GM12878 (cell line): Measurements from ENCODE around the gene ZC3H8. TPM values are rescaled to one million over a fixed set of nuclear protein-coding genes. Genes with fewer than 3 reads are reported as not detected.

Experiments
- ATAC-seq: fragments of 200-7000 bp; cut with Tn5 transposase; 3 replicates; pipeline ENCODE4 v1.9.1; 2020; ENCODE audit warnings: mild to moderate bottlenecking, moderate library complexity
- BruUV-seq: library from RNA; stranded (reverse); fragments of 400-500 nt; replicated peaks from 2 replicates; lab custom pipeline; 2021; lab: Mats Ljungman, UMichigan
- CTCF ChIA-PET: fragments of 300-600 bp; sonication (Branson Sonifier 250); formaldehyde crosslinking; extraction: SDS; loops from one replicate; lab custom pipeline; 2021; ENCODE audit warnings: inconsistent platforms; lab: Yijun Ruan, JAX
- POLR2A ChIA-PET: fragments of 350-600 bp; formaldehyde crosslinking; extraction: SDS; loops from one replicate; lab custom pipeline; 2021; ENCODE audit warnings: inconsistent platforms; lab: Charles Lee
- RAD21 ChIA-PET: fragments of 300-600 bp; sonication (Branson Sonifier 250); formaldehyde crosslinking; loops from one replicate; lab custom pipeline; 2023; ENCODE audit warnings: antibody characterized with exemption; ENCODE audit not compliant: unreplicated experiment; lab: Charles Lee
- SMC1A ChIA-PET: fragments of 300-600 bp; sonication (Branson Sonifier 250); formaldehyde crosslinking; loops from one replicate; lab custom pipeline; 2023; ENCODE audit not compliant: unreplicated experiment, uncharacterized antibody; lab: Charles Lee
- DNase-seq: peaks from one replicate; pipeline ENCODE4 v3.0.0-alpha.2; 2011; ENCODE audit warnings: low read depth, low spot score
- FAIRE-seq: peaks from 3 replicates; lab custom pipeline; 2011; peaks lifted over from hg19 to GRCh38; lab: Jason Lieb, UNC
- H2AFZ ChIP-seq: 2 replicates; pipeline ENCODE4 v1.6.0; 2011; ENCODE audit warnings: low read depth, low read length, control low read depth; ENCODE audit not compliant: control insufficient read depth
- H3K27ac ChIP-seq: 2 replicates; pipeline ENCODE4 v1.5.1; 2011; ENCODE audit warnings: control low read depth; ENCODE audit not compliant: control insufficient read depth, insufficient read depth
- H3K27me3 ChIP-seq, 2 experiments: replicated peaks in 1 of 2; 2 replicates each; pipeline versions ENCODE4 v1.6.0 to v1.6.1; 2011; ENCODE audit warnings: low read length in 1 of 2; ENCODE audit not compliant: control insufficient read depth in 2 of 2, insufficient read depth in 2 of 2
- H3K36me3 ChIP-seq, 2 experiments: 2 replicates each; pipeline ENCODE4 v1.5.1; 2011; ENCODE audit warnings: low read length in 1 of 2; ENCODE audit not compliant: control insufficient read depth in 2 of 2, insufficient read depth in 2 of 2
- H3K4me1 ChIP-seq: 2 replicates; pipeline ENCODE4 v1.6.1; 2011; ENCODE audit warnings: mild to moderate bottlenecking, low read length, moderate library complexity, mixed read lengths; ENCODE audit not compliant: control insufficient read depth, insufficient read depth
- H3K4me2 ChIP-seq: 2 replicates; pipeline ENCODE4 v1.6.0; 2011; ENCODE audit warnings: control low read depth; ENCODE audit not compliant: control insufficient read depth, insufficient read depth
- H3K4me3 ChIP-seq: fragments of 200-600 bp; sonication (generic); 2 replicates; pipeline ENCODE4 v1.5.1; 2016
- H3K79me2 ChIP-seq: 2 replicates; pipeline ENCODE4 v1.6.0; 2011; ENCODE audit warnings: low read length; ENCODE audit not compliant: control insufficient read depth, insufficient read depth
- H3K9ac ChIP-seq: 2 replicates; pipeline ENCODE4 v1.8.0; 2011; ENCODE audit warnings: low read length, control low read depth, mixed read lengths; ENCODE audit not compliant: control insufficient read depth, insufficient read depth
- H3K9me3 ChIP-seq: replicated peaks from 3 replicates; pipeline ENCODE4 v1.5.1; 2011; ENCODE audit warnings: mild to moderate bottlenecking, low read length; ENCODE audit not compliant: control insufficient read depth, insufficient read depth
- H4K20me1 ChIP-seq: 2 replicates; pipeline ENCODE4 v1.6.0; 2011; ENCODE audit not compliant: control insufficient read depth, insufficient read depth
- BCL11A ChIP-seq: IDR thresholded peaks from 2 replicates; pipeline ENCODE4 v1.6.1; 2011; ENCODE audit warnings: low read depth, low read length
- CHD2 ChIP-seq: IDR thresholded peaks from 2 replicates; pipeline ENCODE4 v1.6.1; 2011; ENCODE audit warnings: low read depth, low read length, improper control_type of control experiment, borderline replicate concordance
- CTCF ChIP-seq, 3 experiments: IDR thresholded peaks in 2 of 3; conservative IDR thresholded peaks in 1 of 3; 2 replicates each; pipeline ENCODE4 v1.5.1; 2011; ENCODE audit warnings: low read depth in 3 of 3, low read length in 3 of 3, mild to moderate bottlenecking in 3 of 3, control low read depth in 2 of 3, moderate library complexity in 2 of 3, inconsistent platforms in 1 of 3, mixed read lengths in 1 of 3; ENCODE audit not compliant: control insufficient read depth in 2 of 3, insufficient read depth in 1 of 3; ENCODE audit errors: extremely low read depth in 1 of 3
- ELK1 ChIP-seq: IDR thresholded peaks from 2 replicates; pipeline ENCODE4 v1.6.1; 2012; ENCODE audit warnings: low read depth, low read length, improper control_type of control experiment
- LARP7 ChIP-seq: fragments of 450-650 bp; IDR thresholded peaks from 2 replicates; pipeline ENCODE4 v1.6.1; 2017; ENCODE audit warnings: mild to moderate bottlenecking
- MEF2B ChIP-seq: fragments of 450-650 bp; IDR thresholded peaks from 2 replicates; pipeline ENCODE4 v1.6.1; 2018; ENCODE audit warnings: mild to moderate bottlenecking, moderate library complexity; ENCODE audit not compliant: partially characterized antibody, poor library complexity, severe bottlenecking
- NFIC ChIP-seq: IDR thresholded peaks from 2 replicates; pipeline ENCODE4 v1.6.1; 2012; ENCODE audit warnings: low read depth, mild to moderate bottlenecking, inconsistent platforms, low read length, moderate library complexity
- REST ChIP-seq: IDR thresholded peaks from 2 replicates; pipeline ENCODE4 v1.6.1; 2012; ENCODE audit warnings: mild to moderate bottlenecking, low read depth, low read length
- SMAD1 ChIP-seq: fragments of 450-650 bp; IDR thresholded peaks from 2 replicates; pipeline ENCODE4 v1.6.1; 2018; ENCODE audit warnings: mild to moderate bottlenecking, low read depth; ENCODE audit not compliant: partially characterized antibody
- SUPT20H ChIP-seq: IDR thresholded peaks from 2 replicates; pipeline ENCODE4 v1.6.1; 2011; ENCODE audit warnings: low read depth, mild to moderate bottlenecking, low read length, moderate library complexity, borderline replicate concordance; ENCODE audit not compliant: control insufficient read depth
- SUZ12 ChIP-seq: fragments of 200-600 bp; sonication (generic); IDR thresholded peaks from one replicate; pipeline ENCODE4 v1.6.1; 2018; ENCODE audit warnings: antibody characterized with exemption, mild to moderate bottlenecking; ENCODE audit not compliant: unreplicated experiment
- ZNF687 ChIP-seq: fragments of 450-650 bp; IDR thresholded peaks from 2 replicates; pipeline ENCODE4 v1.6.1; 2017; ENCODE audit warnings: mild to moderate bottlenecking, moderate library complexity
- WGBS: methylation state at CpG from one replicate; pipeline ENCODE4 v1.1.6; 2016; ENCODE audit warnings: low lambda C conversion rate; ENCODE audit not compliant: insufficient replicate concordance, insufficient coverage; ENCODE audit errors: missing lambda C conversion rate; 5-methylcytosine and 5-hydroxymethylcytosine counted together
- in situ Hi-C: fragments of 300-500 bp; cut with MboI; formaldehyde crosslinking; loops from 9 replicates; pipeline ENCODE4 v1.14.3; 2018; ENCODE audit warnings: mixed read lengths
- intact Hi-C: fragments of 100-400 bp; cut with micrococcal nuclease; formaldehyde crosslinking; loops from one replicate; pipeline ENCODE4 v1.14.2; 2022; ENCODE audit not compliant: unreplicated experiment
- polyA plus RNA-seq, 11 experiments: library from polyadenylated mRNA; depleted of rRNA in 4 of 11; unstranded in 6 of 11; stranded (reverse) in 5 of 11; fragments of >200 nt; fragmentation: Nextera tagmentation in 4 of 11; fragmentation: Illumina TruSeq in 1 of 11; extraction: Ambion mirVana in 4 of 11; extraction: Trizol in 1 of 11; gene quantifications; 1 replicate in 1 of 11; 2 replicates in 10 of 11; pipeline versions ENCODE4 v1.2.1 to v1.2.3, GENCODE V29; 2011 to 2016; ENCODE audit warnings: inconsistent platforms in 2 of 11, missing spikeins in 2 of 11, low read depth in 1 of 11
- total RNA-seq, 4 experiments: library from RNA; depleted of rRNA in 3 of 4; stranded (reverse); fragments of >200 nt in 3 of 4; fragmentation: Illumina TruSeq in 1 of 4; extraction: Trizol in 1 of 4; gene quantifications; 2 replicates each; pipeline versions ENCODE4 v1.2.1 to v1.2.3, GENCODE V29; 2013 to 2021

Gene ZC3H8
- total and polyA plus RNA-seq, 10 of the 15 experiments (the other 5 are each of a cell fraction or from before 2014, with no cell fraction given) = 9.9 to 28.4 (median 19.5) TPM

GRCh38 chr2:112293636-112294401 is 39.0 kb upstream of the ZC3H8 start:
- Histone ChIP-seq H3K27ac (no peak overlapping the region), H3K4me1 (no peaks in the 10 kb centered on the region), H3K9ac (no peak overlapping the region), H3K27me3 (no peaks in the 10 kb centered on the region), H3K4me3 (no peak overlapping the region), H3K9me3 (no peaks in the 10 kb centered on the region), H4K20me1 (no peaks in the 10 kb centered on the region), H3K79me2 (no peaks in the 10 kb centered on the region), H3K4me2 (no peak overlapping the region), H2AFZ (no peak overlapping the region), H3K36me3 (no peaks in the 10 kb centered on the region)
- ATAC-seq (no peak), FAIRE-seq (no peak), DNase-seq (no peak)
- in situ Hi-C loops (no loop called here), intact Hi-C loops (no loop called here)
- ChIA-PET SMC1A (no interaction called here), RAD21 (no interaction called here), CTCF (no interaction called here), POLR2A (no interaction called here)
- 88% methylated on average over 8 of the region's 8 CpGs for WGBS
- BruUV-seq = no TSS peak
- no peak for TF ChIP-seq SMAD1
- TF ChIP-seq ZNF687 = no peak
- no peak for TF ChIP-seq MEF2B
- TF ChIP-seq ELK1 = no peak
- no peak for TF ChIP-seq CHD2
- no peak for TF ChIP-seq REST
- no peak for TF ChIP-seq NFIC
- no peak for TF ChIP-seq BCL11A
- TF ChIP-seq SUZ12 = no peak
- no peak for TF ChIP-seq LARP7
- no peak for TF ChIP-seq CTCF (IDR thresholded peaks at IDR 0.05 in 2 of 3, conservative IDR thresholded peaks at IDR 0.05 in 1 of 3; ENCODE audit: control insufficient read depth in 2 of 3, extremely low read depth in 1 of 3, insufficient read depth in 1 of 3, low read depth in 3 of 3, low read length in 3 of 3)
- no peak for TF ChIP-seq SUPT20H
